GM21528 (cell line): ENCODE measurements around the gene MOB3A.
"Not testable (repeated sequence)": the region's sequence is repeated elsewhere in the genome, so short reads cannot be mapped to it uniquely, and the experiment has no call there.

ENCODE experiments used
- ATAC-seq: cut with Tn5 transposase; IDR thresholded peaks from one replicate; pipeline ENCODE4 v1.9.1; 2021; ENCODE audit warnings: mild to moderate bottlenecking, moderate library complexity; ENCODE audit not compliant: unreplicated experiment, low FRiP score

MOB3A gene

DNA sequence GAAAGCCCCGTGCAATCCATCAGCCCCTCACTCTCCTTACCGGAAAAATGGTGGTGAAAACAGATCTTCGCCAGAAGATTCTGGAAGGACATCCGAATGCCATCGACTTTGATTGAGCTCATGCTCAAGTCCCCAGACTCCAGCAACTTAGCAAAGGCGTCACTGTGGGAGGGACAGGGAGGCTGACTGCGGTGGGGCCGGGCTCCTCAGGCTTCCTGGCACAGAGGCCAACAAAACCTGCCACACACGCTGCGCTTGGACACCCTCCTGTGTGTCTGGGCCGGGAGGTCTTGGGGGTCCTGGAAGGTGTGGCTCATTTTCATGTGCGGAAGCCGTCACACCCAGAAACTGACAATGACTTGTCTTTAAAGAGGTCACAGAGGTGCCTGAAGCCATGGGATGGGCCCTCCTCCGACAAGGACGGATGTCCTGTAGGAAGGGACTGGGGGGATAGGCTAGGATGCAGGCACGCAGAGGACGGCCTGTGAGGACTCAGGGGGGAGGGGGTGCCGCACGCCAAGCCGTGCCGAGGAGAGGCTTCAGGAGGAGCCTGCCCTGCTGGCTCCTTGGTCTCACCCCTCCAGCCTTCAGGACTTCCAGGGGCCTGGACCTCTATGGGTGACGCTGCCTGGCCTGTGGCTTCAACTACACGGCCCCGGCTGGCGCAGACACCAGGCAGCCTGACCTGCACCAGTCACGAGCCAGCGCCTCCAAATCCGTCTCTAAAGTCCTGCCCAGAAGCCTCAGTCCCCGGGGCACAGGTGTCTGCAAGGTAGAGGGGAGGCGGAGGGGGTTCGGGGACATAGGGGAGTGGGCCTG lies 13.1 kb upstream of the MOB3A start:
- no peak for ATAC-seq

GRCh38 chr19:2108251-2109016 lies 12.3 kb upstream of the MOB3A start:
- ATAC-seq: no peak

- no peak for ATAC-seq
These were observed 7.0 kb upstream of the MOB3A start for GRCh38 chr19:2103045-2103707.

GRCh38 chr19:2101417-2102335 lies 5.5 kb upstream of the MOB3A start:
- ATAC-seq: no peak

GRCh38 chr19:2100719-2101061 lies 4.6 kb upstream of the MOB3A start:
- ATAC-seq: no peak

DNA sequence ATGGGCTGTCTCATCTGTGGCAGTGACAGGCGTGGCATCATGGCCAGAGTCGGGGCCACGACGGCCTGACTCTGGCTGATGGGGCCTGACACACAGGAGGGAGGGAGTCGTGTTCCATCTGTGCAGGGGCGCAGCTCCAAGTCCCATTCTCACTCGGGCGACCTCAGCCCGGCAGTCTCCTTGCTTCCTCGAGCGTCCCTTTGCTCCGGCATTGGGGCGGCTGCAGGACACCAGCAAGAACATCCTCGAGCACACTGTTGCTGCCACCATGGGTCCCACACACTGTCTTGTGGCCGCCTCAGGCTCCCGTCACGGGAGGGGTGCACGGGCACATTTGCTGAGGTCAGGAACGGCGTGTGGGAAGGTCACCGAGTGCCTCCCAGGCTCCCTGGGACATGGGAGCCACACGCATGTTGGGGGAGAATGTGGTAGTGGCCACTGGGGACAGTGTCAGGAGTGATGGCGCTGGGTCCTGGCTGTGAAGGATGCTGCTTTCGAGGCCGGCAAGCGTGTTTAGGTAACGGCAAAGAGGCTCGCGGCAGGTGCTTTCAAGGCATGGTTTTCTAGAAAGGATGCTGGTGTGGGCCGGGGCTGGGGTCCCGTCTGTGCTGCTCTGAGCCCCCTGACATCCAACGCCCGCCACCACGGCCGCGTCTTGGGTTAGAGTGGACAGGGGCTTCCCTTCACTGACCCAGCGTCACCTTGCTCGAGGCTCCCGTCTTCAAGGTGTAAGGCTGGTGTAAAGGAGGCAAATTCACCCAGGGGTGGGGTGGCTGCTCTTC lies 4.0 kb upstream of the MOB3A start:
- ATAC-seq: no peak

DNA sequence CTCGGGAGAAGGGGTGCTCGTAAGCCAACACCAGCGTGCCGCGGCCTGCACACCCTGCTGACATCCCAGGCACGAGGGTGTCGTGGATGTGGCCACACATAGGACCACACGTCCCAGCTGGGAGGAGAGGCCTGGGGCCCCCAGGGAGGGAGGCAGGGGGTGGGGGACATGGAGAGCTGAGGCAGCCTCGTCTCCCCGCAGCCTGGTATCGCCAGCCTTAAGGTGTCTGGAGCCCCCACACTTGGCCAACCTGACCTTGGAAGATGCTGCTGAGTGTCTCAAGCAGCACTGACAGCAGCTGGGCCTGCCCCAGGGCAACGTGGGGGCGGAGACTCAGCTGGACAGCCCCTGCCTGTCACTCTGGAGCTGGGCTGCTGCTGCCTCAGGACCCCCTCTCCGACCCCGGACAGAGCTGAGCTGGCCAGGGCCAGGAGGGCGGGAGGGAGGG lies 3.0 kb upstream of the MOB3A start:
- no peak for ATAC-seq

DNA sequence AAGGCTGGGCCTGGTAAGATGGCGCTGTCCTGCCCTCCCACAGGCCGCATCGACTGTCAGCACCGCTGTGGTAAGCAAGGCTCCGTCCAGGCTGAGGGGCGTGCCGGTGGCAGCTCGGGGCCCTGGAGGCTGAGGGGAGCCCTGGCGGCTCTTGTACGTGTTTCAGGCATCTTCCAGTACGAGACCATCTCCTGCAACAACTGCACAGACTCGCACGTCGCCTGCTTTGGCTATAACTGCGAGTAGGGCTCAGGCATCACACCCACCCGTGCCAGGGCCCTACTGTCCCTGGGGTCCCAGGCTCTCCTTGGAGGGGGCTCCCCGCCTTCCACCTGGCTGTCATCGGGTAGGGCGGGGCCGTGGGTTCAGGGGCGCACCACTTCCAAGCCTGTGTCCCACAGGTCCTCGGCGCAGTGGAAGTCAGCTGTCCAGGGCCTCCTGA lies 1.8 kb upstream of the MOB3A start:
- no peak for ATAC-seq

GRCh38 chr19:2097203-2097885 lies 1.2 kb upstream of the MOB3A start:
- ATAC-seq: peak; percentile 3

DNA sequence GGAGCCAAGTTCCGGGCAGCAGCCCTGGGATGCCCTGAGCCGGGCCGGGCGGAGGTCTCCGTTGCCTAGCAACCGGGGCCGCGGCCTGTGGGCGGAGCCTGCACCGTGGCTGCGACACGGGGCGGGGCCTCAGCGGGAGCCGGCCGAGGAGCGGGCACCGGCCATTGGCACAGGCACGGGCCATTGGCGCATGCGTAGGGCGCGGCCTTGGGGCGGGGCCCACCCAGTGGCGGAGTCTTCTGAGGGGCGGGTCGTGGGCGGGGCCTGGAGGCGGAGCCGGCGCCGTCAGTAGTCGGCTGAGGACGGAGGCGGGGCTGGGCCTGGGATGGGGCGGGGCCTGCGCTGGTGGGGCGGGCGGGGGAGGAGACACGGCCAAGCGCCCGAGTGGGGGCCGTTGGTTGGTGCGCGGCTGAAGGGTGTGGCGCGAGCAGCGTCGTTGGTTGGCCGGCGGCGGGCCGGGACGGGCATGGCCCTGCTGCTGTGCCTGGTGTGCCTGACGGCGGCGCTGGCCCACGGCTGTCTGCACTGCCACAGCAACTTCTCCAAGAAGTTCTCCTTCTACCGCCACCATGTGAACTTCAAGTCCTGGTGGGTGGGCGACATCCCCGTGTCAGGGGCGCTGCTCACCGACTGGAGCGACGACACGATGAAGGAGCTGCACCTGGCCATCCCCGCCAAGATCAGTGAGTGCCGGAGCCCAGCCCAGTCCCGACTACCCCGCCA lies 515 bp upstream of the MOB3A start, which contains the start of gene IZUMO4:
Gene IZUMO4, plus strand, starts transcription at position 436 of the 723 bp plus-strand sequence. Its CDS starts 31 bp downstream, at position 467.
- ATAC-seq: peak; percentile 54

DNA sequence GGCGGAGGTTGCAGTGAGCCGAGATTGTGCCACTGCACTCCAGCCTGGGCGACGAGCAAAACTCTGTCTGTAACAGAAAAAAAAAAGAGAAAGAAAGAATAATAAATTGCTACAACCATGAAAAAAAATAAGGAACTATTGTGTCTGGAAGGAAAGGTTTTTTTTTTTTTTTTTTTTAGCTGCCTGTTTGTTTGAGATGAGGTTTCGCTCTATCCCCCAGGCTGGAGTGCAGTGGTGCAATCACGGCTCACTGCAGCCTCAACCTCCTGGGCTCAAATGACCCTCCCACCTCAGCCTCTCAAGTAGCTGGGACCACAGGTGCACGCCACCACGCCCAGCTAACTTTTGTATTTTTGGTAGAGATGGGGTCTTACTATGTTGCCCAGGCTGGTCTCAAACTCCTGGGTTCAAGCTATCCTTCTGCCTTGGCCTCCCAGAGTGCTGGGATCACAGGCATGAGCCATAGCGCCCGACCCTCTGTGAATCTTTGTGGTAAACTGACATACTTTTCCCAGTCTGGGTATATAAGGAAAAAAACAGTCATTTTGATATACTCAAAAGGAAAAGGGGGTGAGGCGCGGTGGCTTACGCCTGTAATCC lies 4.1 kb downstream of the MOB3A start:
- ATAC-seq: not testable (repeated sequence)

DNA sequence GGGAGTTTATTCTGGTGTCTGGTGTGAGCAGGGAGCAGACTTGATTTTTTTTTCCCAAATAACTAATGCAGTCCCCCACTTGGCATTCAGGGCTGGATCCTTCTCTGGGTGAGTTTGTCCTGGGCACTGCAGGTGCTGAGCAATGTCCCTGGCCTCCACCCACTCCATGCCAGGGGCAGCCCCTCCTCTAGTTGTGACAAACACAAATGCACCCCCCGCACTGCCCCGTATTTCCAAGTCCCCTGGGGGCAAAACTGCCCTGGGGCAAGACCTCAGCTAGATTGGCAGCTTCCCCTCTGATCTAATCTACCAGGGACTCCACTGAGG lies 6.4 kb downstream of the MOB3A start:
- no peak for ATAC-seq

DNA sequence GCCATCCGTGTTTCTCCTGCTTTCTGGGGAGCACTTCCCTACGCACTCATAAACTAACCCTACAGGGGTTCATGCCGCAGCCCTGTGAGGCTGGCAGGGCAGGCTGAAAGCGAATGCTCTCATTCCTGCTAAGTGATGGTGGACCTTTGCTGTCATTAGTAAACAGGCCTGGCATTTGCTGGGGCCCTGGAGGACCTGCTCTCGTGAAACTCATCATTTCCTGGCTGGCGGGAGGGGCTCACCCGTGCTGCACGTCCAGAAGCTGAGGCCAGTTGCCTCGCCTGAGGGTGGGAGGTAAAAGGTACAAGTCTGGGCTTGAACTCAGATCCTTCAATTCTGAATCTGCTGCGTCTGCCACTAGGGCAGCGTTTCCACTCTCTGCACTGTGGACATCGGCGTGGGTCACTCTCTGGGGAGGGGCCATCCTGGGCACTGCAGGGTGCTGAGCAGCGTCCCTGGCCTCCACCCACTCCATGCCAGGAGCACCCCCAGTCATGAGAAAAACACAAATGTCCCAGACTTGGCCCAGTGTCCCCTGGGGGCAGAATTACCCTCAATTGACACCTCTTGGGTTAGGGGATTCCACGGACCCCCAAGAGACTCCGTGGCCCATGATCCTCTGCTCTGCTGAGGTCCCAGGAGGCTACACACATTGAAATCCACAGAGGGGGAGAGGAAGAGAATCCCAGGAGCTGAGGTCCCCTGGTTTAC lies 7.0 kb downstream of the MOB3A start:
- ATAC-seq: no peak

- ATAC-seq: no peak
These were observed 8.5 kb downstream of the MOB3A start for GRCh38 chr19:2087621-2088100.

GRCh38 chr19:2086695-2087620 lies 9.2 kb downstream of the MOB3A start:
- ATAC-seq: not testable (repeated sequence)
